GM18907 (cell line): Measurements from ENCODE around the gene GALNTL6.

Experiments used
- ATAC-seq: cut with Tn5 transposase; IDR thresholded peaks from one replicate; pipeline ENCODE4 v1.9.1; 2021; ENCODE audit warnings: mild to moderate bottlenecking, moderate library complexity; ENCODE audit not compliant: unreplicated experiment

The GALNTL6 gene

GRCh38 chr4:172517391-172517790 is 704.2 kb downstream of the GALNTL6 start:
- ATAC-seq, result no peak

GRCh38 chr4:172521248-172521647 is 708.0 kb downstream of the GALNTL6 start:
- ATAC-seq, result no peak

- no peak for ATAC-seq
Measured at GRCh38 chr4:172521680-172522079, 708.5 kb downstream of the GALNTL6 start.

GRCh38 chr4:172543249-172543648 is 730.0 kb downstream of the GALNTL6 start:
- ATAC-seq, result no peak

- ATAC-seq, result peak; percentile 86
Measured at GRCh38 chr4:172546782-172547181, 733.6 kb downstream of the GALNTL6 start.

- no peak for ATAC-seq
Measured at GRCh38 chr4:172547724-172548123, 734.5 kb downstream of the GALNTL6 start.

GRCh38 chr4:172553216-172553615 is 740.0 kb downstream of the GALNTL6 start:
- ATAC-seq, result no peak

- no peak for ATAC-seq
Measured at GRCh38 chr4:172554588-172554987, 741.4 kb downstream of the GALNTL6 start.

GRCh38 chr4:172555725-172556124 is 742.5 kb downstream of the GALNTL6 start:
- ATAC-seq, result no peak

GRCh38 chr4:172573899-172574298 is 760.7 kb downstream of the GALNTL6 start:
- ATAC-seq, result no peak

- no peak for ATAC-seq
Measured at GRCh38 chr4:172578712-172579111, 765.5 kb downstream of the GALNTL6 start.

- no peak for ATAC-seq
Measured at GRCh38 chr4:172584816-172585215, 771.6 kb downstream of the GALNTL6 start.

- ATAC-seq, result no peak
Measured at GRCh38 chr4:172596206-172596605, 783.0 kb downstream of the GALNTL6 start.

- no peak for ATAC-seq
Measured at GRCh38 chr4:172599554-172599953, 786.4 kb downstream of the GALNTL6 start.

GRCh38 chr4:172601195-172601594 is 788.0 kb downstream of the GALNTL6 start:
- no peak for ATAC-seq

GRCh38 chr4:172619218-172619617 is 806.0 kb downstream of the GALNTL6 start:
- ATAC-seq, result no peak

GRCh38 chr4:172619798-172620197 is 806.6 kb downstream of the GALNTL6 start:
- ATAC-seq, result no peak

- no peak for ATAC-seq
Measured at GRCh38 chr4:172628263-172628662, 815.1 kb downstream of the GALNTL6 start.

GRCh38 chr4:172630280-172630679 is 817.1 kb downstream of the GALNTL6 start:
- ATAC-seq, result no peak

GRCh38 chr4:172631832-172632231 is 818.6 kb downstream of the GALNTL6 start:
- ATAC-seq, result no peak

- ATAC-seq, result no peak
Measured at GRCh38 chr4:172648471-172648870, 835.3 kb downstream of the GALNTL6 start.

GRCh38 chr4:172649143-172649542 is 835.9 kb downstream of the GALNTL6 start:
- ATAC-seq, result no peak

GRCh38 chr4:172650758-172651530 is 837.7 kb downstream of the GALNTL6 start:
- no peak for ATAC-seq
